Duodenal mucosa (tissue), 2 donors: Measurements from ENCODE around the gene PYGB.

Source experiments
- H3K27ac ChIP-seq: one replicate; pipeline ENCODE4 v1.7.0; 2013; ENCODE audit warnings: low read depth, low read length
- H3K27me3 ChIP-seq, 2 donors: one replicate each; pipeline ENCODE4 v1.7.0; 2013; ENCODE audit warnings: low read length in 2 of 2, control low read depth in 1 of 2; ENCODE audit not compliant: insufficient read depth in 2 of 2, control insufficient read depth in 1 of 2
- H3K36me3 ChIP-seq, 2 donors: one replicate each; pipeline ENCODE4 v1.7.0; 2013; ENCODE audit warnings: low read length in 2 of 2, control low read depth in 1 of 2; ENCODE audit not compliant: insufficient read depth in 2 of 2, control insufficient read depth in 1 of 2
- H3K4me1 ChIP-seq, 2 donors: one replicate each; pipeline ENCODE4 v1.7.0; 2013; ENCODE audit warnings: low read length in 2 of 2, control low read depth in 1 of 2; ENCODE audit not compliant: insufficient read depth in 2 of 2, control insufficient read depth in 1 of 2
- H3K4me3 ChIP-seq, 2 donors: one replicate each; pipeline ENCODE4 v1.7.0; 2013; ENCODE audit warnings: low read length in 2 of 2, low read depth in 1 of 2
- H3K9ac ChIP-seq, 2 donors: one replicate each; pipeline ENCODE4 v1.7.0; 2013; ENCODE audit warnings: low read length in 2 of 2, low read depth in 1 of 2
- H3K9me3 ChIP-seq, 2 donors: one replicate each; pipeline ENCODE4 v1.7.0; 2013; ENCODE audit warnings: low read length in 2 of 2, control low read depth in 1 of 2; ENCODE audit not compliant: control insufficient read depth in 1 of 2

The PYGB gene

DNA sequence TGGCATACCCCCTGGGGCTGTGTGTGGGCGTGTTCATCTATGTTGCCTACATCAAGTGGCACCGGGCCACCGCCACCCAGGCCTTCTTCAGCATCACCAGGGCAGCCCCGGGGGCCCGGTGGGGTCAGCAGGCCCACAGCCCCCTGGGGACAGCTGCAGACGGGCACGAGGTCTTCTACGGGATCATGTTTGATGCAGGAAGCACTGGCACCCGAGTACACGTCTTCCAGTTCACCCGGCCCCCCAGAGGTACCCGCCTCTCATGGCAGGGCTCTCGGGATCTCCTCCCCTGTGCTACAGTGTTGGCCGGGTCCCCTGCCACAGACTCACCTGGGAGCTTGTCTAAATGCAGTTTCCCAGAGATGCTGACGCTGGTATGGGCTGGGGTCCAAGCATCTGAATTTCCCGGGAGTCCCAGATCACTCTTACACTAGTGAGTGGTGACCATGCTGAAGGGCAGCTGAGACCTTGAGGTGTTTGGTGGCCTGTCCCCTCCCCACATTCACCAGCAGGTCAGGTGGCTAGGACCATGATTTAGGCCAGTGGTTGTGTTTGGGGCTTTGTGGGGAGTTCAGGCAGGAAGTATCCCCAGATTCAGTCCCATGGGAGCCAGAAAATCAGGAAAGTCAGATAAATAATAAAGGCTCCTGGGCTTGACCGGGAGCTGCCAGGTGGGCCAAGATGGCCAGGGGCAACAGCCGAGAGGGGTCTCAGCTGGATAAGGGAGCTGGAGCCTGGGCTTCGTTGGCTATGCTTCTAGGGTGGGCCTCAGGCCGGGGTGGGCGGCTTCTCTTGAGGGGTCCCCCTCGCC, 40.5 kb upstream of the PYGB start:
- H3K4me1 ChIP-seq, result peaks cover 0 to 11% of the 10 kb centered on the region in 2 donors
- no peak overlapping the region for H3K27ac ChIP-seq
- H3K9ac ChIP-seq, result no peak overlapping the region

DNA sequence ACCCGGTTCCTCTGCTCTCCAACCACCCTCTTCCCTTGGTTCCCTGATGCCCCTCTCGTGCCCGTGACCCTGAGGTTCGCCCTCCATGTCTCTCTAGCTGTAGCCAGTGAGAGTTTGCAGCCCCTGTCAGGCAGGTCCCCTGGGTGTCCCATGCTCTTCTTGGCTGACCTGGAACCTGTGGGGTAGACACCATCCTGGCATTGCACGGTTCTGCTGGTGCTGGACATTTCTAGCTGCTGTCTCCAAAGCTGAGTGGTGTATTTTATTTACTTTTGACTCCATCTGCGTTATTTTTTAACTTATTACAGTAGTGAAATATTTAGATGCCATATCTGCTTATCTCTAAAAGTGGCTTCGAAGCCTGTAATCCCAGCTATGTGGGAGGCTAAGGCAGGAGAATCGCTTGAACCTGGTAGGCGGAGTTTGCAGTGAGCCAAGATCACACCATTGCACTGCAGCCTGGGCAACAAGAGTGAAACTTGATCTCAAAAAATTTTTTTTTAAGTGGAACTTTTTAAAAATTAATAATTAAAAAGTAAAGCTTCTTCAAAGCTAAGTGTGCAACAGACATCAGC, 39.8 kb upstream of the PYGB start:
- Histone ChIP-seq H3K36me3 (peaks cover 21 to 35% of the 10 kb centered on the region in 2 donors), H3K9ac (no peak overlapping the region), H3K27ac (no peak overlapping the region), H3K4me3 (no peak overlapping the region), H3K9me3 (no peaks in the 10 kb centered on the region), H3K27me3 (no peaks in the 10 kb centered on the region), H3K4me1 (peaks cover 0 to 10% of the 10 kb centered on the region in 2 donors)

More for the DNA sequence above, 40.5 kb upstream of the PYGB start:
- Histone ChIP-seq H3K4me3 (no peak overlapping the region), H3K36me3 (peaks cover 20 to 30% of the 10 kb centered on the region in 2 donors), H3K27me3 (no peaks in the 10 kb centered on the region), H3K9me3 (no peaks in the 10 kb centered on the region)

DNA sequence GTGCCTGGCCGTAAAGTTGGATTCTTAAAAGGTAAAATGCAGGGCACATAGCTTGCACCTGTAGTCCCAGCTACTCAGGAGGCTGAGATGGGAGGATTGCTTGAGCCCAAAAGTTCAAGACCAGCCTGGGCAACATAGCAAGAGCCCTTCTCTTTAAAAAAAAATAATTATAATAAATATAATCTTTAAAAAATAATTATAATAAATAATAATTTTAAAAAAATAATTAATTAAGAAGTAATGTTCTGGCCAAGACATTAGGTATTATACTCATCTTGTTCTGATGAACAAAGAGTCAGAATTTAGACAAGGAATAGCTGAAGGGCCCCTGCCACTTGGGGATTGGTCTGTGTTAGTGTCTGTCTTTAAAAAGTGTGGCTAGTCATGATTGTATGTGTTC, 38.5 kb upstream of the PYGB start:
- H3K36me3 ChIP-seq, result peaks cover 25 to 48% of the 10 kb centered on the region in 2 donors
- H3K27me3 ChIP-seq, result no peaks in the 10 kb centered on the region
- no peak overlapping the region for H3K27ac ChIP-seq

DNA sequence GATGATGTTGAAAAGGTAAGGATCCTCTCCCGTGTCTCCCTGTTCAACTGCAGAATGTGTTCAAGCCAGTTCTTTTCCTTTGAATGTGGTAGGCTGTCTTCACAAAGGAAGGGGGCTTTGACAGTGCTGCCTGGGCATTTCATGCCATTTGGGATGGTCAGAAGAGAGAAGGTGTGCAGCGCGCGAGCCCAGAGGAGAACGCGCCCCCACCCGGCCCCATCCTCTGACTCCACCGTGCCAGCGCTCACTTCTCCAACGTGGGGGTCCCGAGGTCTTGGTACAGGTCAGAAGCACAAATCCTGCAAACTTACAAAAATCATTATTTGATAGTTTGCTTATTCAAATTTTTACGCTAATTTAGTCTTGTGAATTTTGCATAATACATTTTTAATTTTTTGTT, 38.0 kb upstream of the PYGB start:
- Histone ChIP-seq H3K27ac (no peak overlapping the region), H3K36me3 (peaks cover 25 to 53% of the 10 kb centered on the region in 2 donors), H3K4me1 (no peaks in the 10 kb centered on the region), H3K9me3 (no peaks in the 10 kb centered on the region), H3K9ac (no peak overlapping the region), H3K4me3 (no peak overlapping the region), H3K27me3 (no peaks in the 10 kb centered on the region)

More for the DNA sequence above, 38.5 kb upstream of the PYGB start:
- no peaks in the 10 kb centered on the region for H3K9me3 ChIP-seq
- H3K4me3 ChIP-seq, result no peak overlapping the region
- no peak overlapping the region for H3K9ac ChIP-seq
- peaks cover 0 to 3% of the 10 kb centered on the region in 2 donors for H3K4me1 ChIP-seq

DNA sequence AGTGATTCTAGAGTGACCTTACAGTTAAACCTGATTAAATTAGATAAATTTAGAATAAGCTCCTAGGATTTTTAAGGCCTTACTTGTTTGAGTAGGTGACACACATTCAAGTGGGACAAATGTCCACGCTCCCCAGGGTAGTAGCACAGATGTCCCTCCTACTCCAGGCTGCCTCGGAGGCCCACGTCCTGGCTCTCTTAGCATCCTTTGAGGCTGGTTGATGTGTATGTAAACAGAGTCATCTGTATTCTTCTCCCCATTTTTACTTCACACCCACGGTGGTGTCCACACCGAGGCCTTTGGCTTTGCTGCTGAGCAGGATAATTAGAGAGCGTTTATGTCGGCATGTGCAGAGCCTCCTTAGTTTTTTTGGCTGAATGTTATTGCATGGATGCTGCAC, 36.6 kb upstream of the PYGB start:
- H3K9me3 ChIP-seq, result no peaks in the 10 kb centered on the region
- H3K36me3 ChIP-seq, result peaks cover 36 to 62% of the 10 kb centered on the region in 2 donors
- H3K4me1 ChIP-seq, result no peaks in the 10 kb centered on the region
- H3K27me3 ChIP-seq, result no peaks in the 10 kb centered on the region
- no peak overlapping the region for H3K27ac ChIP-seq
- no peak overlapping the region for H3K4me3 ChIP-seq
- no peak overlapping the region for H3K9ac ChIP-seq

DNA sequence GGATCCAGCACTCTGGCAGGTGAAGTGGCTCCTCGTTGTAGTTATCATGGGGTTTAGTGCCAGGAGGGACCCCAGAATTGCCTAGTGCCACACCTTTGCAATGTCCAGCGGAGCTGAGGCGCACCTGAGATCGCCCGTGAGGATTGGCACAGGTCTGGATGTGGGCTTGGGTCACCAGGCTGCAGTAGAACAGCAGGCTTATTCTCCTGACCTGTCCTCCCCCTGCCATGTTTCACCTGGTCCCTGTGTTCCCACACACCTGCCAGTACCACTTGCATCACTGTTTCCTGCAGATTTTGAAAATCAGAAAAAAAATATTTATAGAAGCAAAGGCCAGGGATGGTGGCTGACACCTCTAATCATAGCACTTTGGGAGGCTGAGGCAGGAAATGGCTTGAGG, 35.6 kb upstream of the PYGB start:
- no peaks in the 10 kb centered on the region for H3K4me1 ChIP-seq
- peaks cover 37 to 71% of the 10 kb centered on the region in 2 donors for H3K36me3 ChIP-seq
- H3K27me3 ChIP-seq, result no peaks in the 10 kb centered on the region
- no peak overlapping the region for H3K4me3 ChIP-seq
- no peaks in the 10 kb centered on the region for H3K9me3 ChIP-seq
- no peak overlapping the region for H3K27ac ChIP-seq
- no peak overlapping the region for H3K9ac ChIP-seq

DNA sequence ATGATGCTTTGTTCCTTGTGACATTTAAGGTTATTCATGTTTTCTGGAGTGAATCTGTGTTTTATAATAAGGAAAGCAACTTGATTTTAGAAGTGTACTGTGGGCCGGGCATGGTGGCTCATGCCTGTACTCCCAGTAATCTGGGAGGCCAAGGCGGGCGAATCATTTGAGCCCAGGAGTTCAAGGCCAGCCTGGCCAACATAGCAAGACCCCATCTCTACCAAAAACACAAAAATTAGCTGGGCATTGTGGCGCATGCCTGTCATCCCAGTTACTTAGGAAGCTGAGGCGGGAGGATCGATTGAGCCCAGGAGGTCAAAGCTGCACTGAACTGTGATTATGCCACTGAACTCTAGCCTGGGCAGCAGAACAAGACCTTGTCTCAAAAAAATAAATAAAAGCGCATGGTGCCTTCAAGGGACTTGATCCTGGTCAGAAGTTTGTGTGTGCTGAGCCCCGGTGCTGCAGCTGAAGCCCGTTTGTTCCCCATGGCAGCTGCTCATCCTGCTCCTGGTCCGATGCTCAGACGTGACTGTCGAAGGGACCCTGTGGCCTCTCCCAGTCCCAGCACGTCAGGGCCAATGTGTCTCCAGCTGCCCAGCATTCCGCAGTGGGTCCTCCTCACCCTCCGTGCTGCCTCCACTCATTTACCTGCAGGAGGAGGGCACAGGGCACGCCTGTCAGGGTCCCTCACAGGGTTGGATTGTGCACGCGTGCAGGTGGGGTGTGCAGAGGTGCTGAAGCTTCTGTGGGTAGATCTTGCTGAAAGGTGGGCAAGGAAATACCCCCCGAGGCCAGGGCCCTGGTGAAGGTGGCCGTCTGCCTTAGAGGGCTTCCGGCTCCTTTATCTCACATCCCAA, 34.1 kb upstream of the PYGB start:
- Histone ChIP-seq H3K4me3 (no peak overlapping the region), H3K27me3 (no peaks in the 10 kb centered on the region), H3K36me3 (peaks cover 47 to 87% of the 10 kb centered on the region in 2 donors), H3K9me3 (no peaks in the 10 kb centered on the region), H3K27ac (no peak overlapping the region), H3K4me1 (no peaks in the 10 kb centered on the region), H3K9ac (no peak overlapping the region)

DNA sequence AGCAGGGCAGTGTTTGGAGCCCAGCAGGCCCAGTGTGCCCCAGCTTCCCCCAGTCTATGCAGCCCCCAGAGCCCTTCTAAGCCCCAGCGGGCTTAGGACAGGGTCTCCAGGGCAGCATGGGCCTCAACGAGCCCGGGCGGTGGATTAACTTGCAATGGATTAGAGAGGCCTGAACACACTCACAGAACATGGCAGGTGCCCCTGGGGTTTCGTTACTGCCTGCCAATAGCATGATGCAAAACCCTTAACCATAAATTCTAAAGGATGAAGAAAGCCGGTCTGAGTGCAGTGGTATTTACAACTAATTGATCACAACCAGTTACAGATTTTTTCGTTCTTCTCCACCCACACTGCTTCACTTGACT, 33.5 kb upstream of the PYGB start:
- H3K9me3 ChIP-seq, result no peaks in the 10 kb centered on the region
- H3K27me3 ChIP-seq, result no peaks in the 10 kb centered on the region
- H3K4me3 ChIP-seq, result no peak overlapping the region
- no peaks in the 10 kb centered on the region for H3K4me1 ChIP-seq
- no peak overlapping the region for H3K27ac ChIP-seq
- H3K9ac ChIP-seq, result no peak overlapping the region
- H3K36me3 ChIP-seq, result peaks cover 47 to 93% of the 10 kb centered on the region in 2 donors

DNA sequence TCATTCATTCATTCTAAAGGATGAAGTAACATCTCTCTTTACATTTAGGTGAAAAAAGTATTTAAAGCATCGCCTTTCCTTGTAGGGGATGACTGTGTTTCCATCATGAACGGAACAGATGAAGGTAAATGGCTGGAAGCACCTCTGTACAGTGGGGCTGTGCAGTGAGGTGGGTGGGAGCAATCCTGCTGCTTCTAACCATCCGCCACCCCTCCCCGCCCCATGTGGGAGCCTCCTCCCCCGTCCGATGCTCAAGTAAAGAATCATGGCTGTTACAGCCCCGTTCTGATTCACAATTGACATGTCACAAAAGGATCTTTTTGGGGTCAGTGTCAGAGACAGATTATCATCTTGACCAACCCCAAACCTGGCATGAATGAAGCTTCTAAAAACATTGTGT, 33.1 kb upstream of the PYGB start:
- H3K9ac ChIP-seq, result no peak overlapping the region
- H3K27ac ChIP-seq, result no peak overlapping the region
- H3K36me3 ChIP-seq, result peaks cover 46 to 94% of the 10 kb centered on the region in 2 donors
- no peaks in the 10 kb centered on the region for H3K4me1 ChIP-seq
- no peak overlapping the region for H3K4me3 ChIP-seq
- H3K9me3 ChIP-seq, result no peaks in the 10 kb centered on the region
- H3K27me3 ChIP-seq, result no peaks in the 10 kb centered on the region

DNA sequence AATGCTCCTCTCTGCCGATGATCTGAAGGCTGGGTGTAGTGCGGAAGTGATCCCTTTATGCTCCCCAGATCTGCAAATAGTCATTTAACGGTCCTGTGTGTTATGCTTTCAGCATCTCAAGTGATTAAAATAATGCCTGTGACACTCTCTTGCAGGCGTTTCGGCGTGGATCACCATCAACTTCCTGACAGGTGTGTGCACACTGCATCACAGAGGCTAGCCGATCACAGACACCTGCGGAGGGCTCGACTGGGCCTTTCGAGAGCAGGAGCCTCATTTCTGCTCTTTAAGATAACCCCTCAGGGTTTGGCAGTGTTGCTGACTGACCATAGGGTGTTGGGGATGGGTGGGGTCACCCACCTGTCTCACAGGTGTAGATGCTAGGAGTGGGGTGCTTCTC, 32.4 kb upstream of the PYGB start:
- H3K9ac ChIP-seq, result no peak overlapping the region
- peaks cover 41 to 95% of the 10 kb centered on the region in 2 donors for H3K36me3 ChIP-seq
- no peaks in the 10 kb centered on the region for H3K4me1 ChIP-seq
- H3K27ac ChIP-seq, result no peak overlapping the region
- no peaks in the 10 kb centered on the region for H3K9me3 ChIP-seq
- no peaks in the 10 kb centered on the region for H3K27me3 ChIP-seq
- no peak overlapping the region for H3K4me3 ChIP-seq
